Lower leg skin (tissue), 4 donors: Measurements from ENCODE around the gene ARHGAP27. TPM values are rescaled to one million over a fixed set of nuclear protein-coding genes. Genes with fewer than 3 reads are reported as not detected.

Experiments used
- DNase-seq, 2 donors: peaks; one replicate each; pipeline ENCODE4 v3.0.0-alpha.2; 2019; ENCODE audit warnings: low spot score in 2 of 2
- H3K4me3 ChIP-seq: fragments of 200-600 bp; sonication (generic); 2 replicates; pipeline ENCODE4 v1.5.1; 2017; ENCODE audit warnings: mild to moderate bottlenecking, low read depth; ENCODE audit not compliant: poor library complexity, severe bottlenecking
- CTCF ChIP-seq, 3 donors: fragments of 450-650 bp; IDR thresholded peaks; one replicate each; pipeline ENCODE4 v1.5.1; 2016; ENCODE audit warnings: antibody characterized with exemption in 3 of 3, mild to moderate bottlenecking in 3 of 3, moderate library complexity in 2 of 3
- POLR2A ChIP-seq, 2 donors: fragments of 450-650 bp; IDR thresholded peaks; one replicate each; pipeline ENCODE4 v1.6.1; 2016 to 2017; ENCODE audit warnings: antibody characterized with exemption in 2 of 2, mild to moderate bottlenecking in 1 of 2, moderate library complexity in 1 of 2
- WGBS, 2 donors: methylation state at CpG; one replicate each; pipeline ENCODE4 v1.1.5; 2018; 5-methylcytosine and 5-hydroxymethylcytosine counted together
- intact Hi-C: fragments of 100-400 bp; cut with DNase I; formaldehyde crosslinking; loops from one replicate; pipeline ENCODE4 v1.15.0; 2023; ENCODE audit warnings: low total_unique reads
- total RNA-seq, 4 donors: library from RNA; depleted of rRNA; stranded (reverse); fragments of >200 nt; gene quantifications; one replicate each; pipeline ENCODE4 v1.1.0, GENCODE V29; 2016

Gene ARHGAP27
- total RNA-seq, 4 donors from 2014 or later, result 58.5 to 84.4 (median 68.2) TPM

GRCh38 chr17:45404870-45405249, 27.8 kb downstream of the ARHGAP27 start:
- intact Hi-C loops, result no loop called here
- TF ChIP-seq POLR2A (IDR thresholded peaks at IDR 0.05), result no peak
- TF ChIP-seq CTCF (IDR thresholded peaks at IDR 0.05), result no peak
- 73 to 77% methylated on average over 14 of the region's 14 CpGs for WGBS, 2 donors
- no peak overlapping the region for H3K4me3 ChIP-seq
- no peak for DNase-seq

DNA sequence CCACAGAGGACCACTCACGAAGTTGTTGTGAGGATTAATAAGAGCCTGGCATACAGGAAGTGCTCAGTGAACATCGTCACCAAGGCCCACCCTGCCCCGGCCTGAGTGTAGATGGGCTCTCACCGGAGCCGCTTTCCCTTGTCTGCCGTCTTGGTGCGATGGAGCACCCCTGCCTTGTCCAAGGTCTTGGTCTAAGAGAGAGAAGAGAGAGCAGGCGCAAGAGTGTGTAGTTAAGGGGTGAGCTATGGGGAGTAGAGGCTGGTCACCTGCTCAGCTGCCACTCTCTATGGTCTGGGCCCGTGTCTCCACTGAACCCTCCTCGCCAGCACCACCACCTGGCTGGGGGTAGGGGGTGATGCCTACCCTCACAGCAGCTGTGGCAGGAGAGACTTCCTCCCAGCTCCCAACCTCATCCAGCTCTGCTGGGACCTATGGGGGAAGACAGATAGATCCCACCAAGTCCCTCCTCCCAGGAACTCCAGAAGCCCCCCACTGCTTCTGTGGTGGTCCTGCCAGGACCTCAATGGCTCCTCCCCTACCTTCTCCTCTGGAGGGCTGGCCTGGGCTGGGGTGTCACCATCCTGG, 28.7 kb downstream of the ARHGAP27 start:
- 95 to 97% methylated on average over 10 of the region's 10 CpGs for WGBS, 2 donors
- no peak for TF ChIP-seq POLR2A (IDR thresholded peaks at IDR 0.05)
- no peak for TF ChIP-seq CTCF (IDR thresholded peaks at IDR 0.05)
- intact Hi-C loops, result no loop called here
- DNase-seq, result no peak
- H3K4me3 ChIP-seq, result no peak overlapping the region

GRCh38 chr17:45402916-45403315, 29.8 kb downstream of the ARHGAP27 start:
- intact Hi-C loops, result no loop called here
- WGBS, 2 donors, result 82 to 85% methylated on average over 1 of the region's 1 CpG
- TF ChIP-seq CTCF (IDR thresholded peaks at IDR 0.05), result no peak
- TF ChIP-seq POLR2A (IDR thresholded peaks at IDR 0.05), result no peak
- H3K4me3 ChIP-seq, result no peak overlapping the region
- no peak for DNase-seq

DNA sequence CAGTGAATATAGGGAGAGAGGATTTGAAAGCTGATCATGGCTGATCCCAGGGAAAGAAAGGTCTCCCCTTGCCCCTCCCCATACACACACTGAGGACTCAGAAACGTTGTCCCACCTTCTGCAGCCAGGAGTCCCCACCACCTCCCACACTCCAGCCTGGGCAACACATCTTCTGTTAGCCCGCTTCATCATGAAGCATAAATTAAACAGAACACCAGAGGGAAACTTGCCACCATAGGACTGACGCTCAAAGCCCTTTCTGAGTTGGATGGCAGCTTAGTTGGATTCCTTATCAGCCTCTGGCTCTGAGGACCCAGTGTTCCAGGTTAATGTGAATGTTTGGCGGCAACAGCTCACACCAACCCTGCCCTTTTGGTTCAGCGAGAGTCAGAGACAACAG, 33.9 kb downstream of the ARHGAP27 start:
- TF ChIP-seq POLR2A (IDR thresholded peaks at IDR 0.05), result no peak
- TF ChIP-seq CTCF (IDR thresholded peaks at IDR 0.05), result no peak
- intact Hi-C loops, result no loop called here
- whole genome bisulfite sequencing, 2 donors, result 81 to 86% methylated on average over 5 of the region's 5 CpGs

DNA sequence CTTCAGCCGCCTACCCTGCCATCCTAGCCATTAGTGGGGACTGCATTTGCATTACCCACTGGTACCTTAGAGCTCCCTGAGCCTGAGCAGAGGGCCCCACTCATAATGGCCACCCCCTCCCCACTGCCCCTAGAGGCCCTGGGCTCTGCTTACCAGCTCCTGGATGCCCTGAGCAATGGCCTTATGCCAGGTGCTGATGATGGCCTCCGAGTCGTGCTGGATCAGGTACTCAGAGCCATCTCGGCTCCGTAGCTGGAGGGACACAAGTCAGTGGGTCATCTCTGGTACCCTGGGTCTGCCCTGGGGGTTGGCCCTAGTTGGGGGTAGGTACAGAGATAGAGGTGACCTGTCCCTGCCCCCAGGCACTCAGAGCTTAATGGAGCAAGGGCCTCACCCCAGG, 34.9 kb downstream of the ARHGAP27 start:
- intact Hi-C loops, result no loop called here
- 69 to 93% methylated on average over 1 to 5 of the region's 5 CpGs for WGBS, 2 donors
- H3K4me3 ChIP-seq, result no peak overlapping the region
- no peak for DNase-seq
- TF ChIP-seq CTCF (IDR thresholded peaks at IDR 0.05), result no peak
- TF ChIP-seq POLR2A (IDR thresholded peaks at IDR 0.05), result no peak

More for the DNA sequence above, 33.9 kb downstream of the ARHGAP27 start:
- no peak overlapping the region for H3K4me3 ChIP-seq
- DNase-seq, result no peak
